CD4-positive, alpha-beta T cell treated with Interferon alpha-2 for 1 hour (primary cell): ENCODE measurements around the gene IL6R.

Experiments
- DNase-seq, 2 donors: peaks; one replicate each; pipeline ENCODE4 v3.0.0-alpha.2; 2020 to 2022

IL6R gene

DNA sequence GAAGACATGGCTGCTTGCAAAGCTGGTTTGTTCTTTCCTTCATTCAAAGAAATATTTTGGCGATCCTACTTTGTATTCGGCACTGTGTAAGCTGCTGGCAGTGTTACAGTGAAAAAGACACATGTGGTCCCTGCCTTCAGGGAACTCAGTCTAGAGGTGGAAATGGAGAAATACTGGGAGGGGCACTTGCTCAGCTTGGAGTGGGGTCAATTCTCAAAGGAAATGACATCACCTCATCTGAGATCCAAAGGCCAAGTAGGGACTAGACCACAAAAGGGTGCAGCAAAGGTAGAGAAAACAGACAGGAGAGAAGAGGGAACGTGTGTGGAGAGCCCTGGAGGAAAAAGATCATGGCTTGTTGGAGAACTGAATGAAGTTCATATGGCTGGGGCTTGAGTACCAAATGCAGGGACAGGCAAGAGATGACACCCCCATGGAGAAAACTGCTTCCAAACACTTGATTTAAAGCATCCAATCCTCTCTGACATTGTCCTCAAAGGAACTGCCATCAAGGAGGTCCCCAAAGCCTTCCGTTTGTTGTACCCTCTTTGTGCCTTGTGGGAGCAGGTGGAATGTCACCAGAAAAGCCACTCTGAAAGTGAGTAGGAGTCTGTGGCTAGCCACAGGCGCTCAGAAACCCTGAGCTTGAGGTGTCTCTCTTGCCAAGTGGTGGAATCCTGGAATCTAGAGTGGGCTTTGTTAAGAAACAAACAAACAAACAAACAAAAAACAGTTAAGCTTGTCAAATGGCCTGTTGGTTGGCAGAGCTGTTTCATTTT is 48.6 kb downstream of the IL6R start:
- no peak for DNase-seq

- no peak for DNase-seq
These were observed 49.4 kb downstream of the IL6R start for GRCh38 chr1:154454386-154455120.

- DNase-seq, result peak in 1 of 2 donors; percentile 27
These were observed 51.5 kb downstream of the IL6R start for GRCh38 chr1:154456631-154457030.

DNA sequence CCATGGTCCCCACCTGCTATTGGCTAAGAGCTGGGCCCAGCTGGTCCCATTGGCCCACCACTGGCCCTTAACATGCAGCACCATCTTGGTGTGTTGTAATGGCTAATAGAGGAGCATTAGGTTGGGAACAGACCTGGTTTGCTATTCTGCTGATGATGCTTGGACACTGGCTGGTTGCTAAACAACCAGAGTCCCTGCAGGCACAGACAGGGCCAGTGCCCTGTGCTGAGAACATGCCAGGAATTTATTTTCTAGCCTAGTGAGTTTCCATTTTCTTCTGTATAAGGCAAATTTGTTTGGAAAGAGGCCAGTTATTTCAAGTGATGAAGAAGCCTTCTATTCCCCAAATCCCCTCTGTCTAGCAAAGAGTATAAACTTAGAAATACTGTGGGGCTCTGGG is 53.9 kb downstream of the IL6R start:
- no peak for DNase-seq

DNA sequence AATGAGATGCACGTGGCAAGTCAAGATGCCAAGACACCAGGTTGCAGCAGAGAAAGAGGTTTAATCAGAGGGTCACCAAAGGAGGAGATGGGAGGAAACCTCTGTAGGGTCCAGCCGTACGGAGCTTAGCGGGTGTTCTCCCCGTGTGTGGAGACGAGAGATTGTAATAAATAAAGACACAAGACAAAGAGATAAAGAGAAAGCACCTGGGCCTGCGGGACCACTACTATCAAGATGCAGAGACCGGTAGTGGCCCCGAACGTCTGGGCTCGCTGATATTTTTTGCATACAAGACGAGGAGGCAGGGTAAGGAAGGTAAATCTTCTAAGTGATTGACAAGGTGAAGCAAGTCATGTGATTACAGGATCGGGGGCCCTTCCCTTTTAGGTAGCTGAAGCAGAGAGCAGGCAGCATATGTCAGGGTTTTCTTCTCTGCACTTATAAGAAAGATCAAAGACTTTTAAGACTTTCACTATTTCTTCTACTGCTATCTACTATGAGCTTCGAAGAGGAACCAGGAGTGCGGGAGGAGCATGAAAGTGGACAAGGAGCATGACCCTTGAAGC is 55.6 kb downstream of the IL6R start:
- DNase-seq, result no peak

DNA sequence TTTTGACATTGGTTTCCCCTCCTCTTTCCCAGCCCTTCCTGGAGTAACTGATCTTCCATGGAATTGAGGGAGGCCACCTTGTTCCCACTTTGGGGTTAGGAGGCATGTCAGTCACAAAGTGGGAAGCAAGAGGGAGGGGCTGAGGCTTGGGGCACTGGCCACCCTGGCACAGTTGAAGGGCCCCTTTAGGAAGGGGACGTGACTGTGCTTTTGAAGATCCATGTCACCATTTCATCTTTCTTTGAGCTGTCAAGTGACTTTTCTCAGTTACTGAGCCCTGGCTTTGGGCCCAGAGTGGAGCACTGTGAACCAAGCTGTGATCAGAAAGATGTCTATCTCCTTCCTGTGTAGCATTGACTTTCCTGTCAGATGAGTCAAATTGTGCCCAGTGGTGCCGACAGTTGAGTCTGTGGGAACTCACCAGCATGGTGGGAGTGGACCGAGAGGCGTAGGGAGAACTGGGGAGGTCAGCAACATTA is 58.4 kb downstream of the IL6R start:
- DNase-seq, result peak; percentile 45 to 80

GRCh38 chr1:154465621-154466195 is 60.6 kb downstream of the IL6R start:
- no peak for DNase-seq

DNA sequence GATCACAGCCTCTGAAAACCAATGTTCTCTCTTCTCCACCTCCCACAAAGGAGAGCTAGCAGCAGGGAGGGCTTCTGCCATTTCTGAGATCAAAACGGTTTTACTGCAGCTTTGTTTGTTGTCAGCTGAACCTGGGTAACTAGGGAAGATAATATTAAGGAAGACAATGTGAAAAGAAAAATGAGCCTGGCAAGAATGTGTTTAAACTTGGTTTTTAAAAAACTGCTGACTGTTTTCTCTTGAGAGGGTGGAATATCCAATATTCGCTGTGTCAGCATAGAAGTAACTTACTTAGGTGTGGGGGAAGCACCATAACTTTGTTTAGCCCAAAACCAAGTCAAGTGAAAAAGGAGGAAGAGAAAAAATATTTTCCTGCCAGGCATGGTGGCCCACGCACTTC is 61.1 kb downstream of the IL6R start:
- DNase-seq, result peak in 1 of 2 donors; percentile 16

DNA sequence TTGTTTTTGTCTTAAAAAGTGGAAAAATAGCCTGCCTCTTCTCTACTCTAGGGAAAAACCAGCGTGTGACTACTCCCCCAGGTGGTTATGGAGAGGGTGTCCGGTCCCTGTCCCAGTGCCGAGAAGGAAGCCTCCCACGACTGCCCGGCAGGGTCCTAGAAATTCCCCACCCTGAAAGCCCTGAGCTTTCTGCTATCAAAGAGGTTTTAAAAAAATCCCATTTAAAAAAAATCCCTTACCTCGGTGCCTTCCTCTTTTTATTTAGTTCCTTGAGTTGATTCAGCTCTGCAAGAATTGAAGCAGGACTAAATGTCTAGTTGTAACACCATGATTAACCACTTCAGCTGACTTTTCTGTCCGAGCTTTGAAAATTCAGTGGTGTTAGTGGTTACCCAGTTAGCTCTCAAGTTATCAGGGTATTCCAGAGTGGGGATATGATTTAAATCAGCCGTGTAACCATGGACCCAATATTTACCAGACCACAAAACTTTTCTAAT is 61.8 kb downstream of the IL6R start:
- DNase-seq, result peak in 1 of 2 donors; percentile 38

DNA sequence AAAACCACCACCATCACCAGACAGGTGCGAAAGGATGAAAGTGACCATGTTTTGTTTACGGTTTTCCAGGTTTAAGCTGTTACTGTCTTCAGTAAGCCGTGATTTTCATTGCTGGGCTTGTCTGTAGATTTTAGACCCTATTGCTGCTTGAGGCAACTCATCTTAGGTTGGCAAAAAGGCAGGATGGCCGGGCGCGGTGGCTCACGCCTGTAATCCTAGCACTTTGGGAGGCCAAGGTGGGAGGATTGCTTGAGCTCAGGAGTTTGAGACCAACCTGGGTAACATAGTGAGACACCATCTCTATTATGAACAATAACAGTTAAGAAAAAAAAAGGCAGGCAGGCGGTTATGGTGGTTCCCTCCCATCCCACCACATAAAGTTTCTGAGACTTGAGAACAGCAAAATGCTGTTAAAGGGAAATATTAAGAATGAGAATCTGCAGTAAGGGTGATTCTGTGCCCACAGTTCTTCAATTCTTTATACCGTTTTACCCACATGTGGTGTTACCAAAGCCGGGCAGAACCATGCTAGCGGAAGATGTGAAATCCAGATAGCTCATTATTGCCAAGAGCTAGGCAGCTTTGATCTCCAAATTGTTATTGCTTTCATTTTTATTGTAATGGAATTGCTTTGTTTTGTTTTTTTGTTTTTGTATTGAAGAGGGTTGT is 62.4 kb downstream of the IL6R start:
- peak in 1 of 2 donors; percentile 46 for DNase-seq

GRCh38 chr1:154468535-154469250 is 63.5 kb downstream of the IL6R start:
- no peak for DNase-seq

- DNase-seq, result no peak
These were observed 64.9 kb downstream of the IL6R start for GRCh38 chr1:154469844-154470560.

- no peak for DNase-seq
These were observed 66.2 kb downstream of the IL6R start for GRCh38 chr1:154471304-154471703.

DNA sequence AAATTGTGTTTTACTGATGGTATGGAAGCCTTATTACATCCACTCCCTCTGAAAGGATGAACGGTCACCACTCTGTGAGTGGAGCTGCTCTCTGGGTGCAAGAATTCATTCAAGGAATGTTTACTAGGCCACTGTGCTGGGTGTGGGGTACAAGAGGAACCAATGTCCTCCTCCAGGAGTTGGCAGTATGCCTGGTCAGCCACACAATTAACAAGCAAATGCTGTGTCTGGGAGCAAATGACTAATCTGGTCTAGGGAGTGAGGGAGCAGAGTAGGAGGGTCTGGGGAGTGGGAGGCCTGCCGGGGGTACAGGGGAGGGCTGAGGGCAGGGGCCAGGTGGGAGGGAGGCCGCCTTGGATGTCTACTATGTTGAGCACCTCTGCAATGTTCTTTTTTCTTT is 69.7 kb downstream of the IL6R start:
- DNase-seq, result no peak

- DNase-seq, result no peak
These were observed 71.6 kb downstream of the IL6R start for GRCh38 chr1:154476791-154477190.

GRCh38 chr1:154478013-154478412 is 72.9 kb downstream of the IL6R start:
- DNase-seq, result no peak

- DNase-seq, result peak; percentile 21 to 44
These were observed 73.5 kb downstream of the IL6R start for GRCh38 chr1:154478639-154479038.

GRCh38 chr1:154479764-154480421 is 74.8 kb downstream of the IL6R start:
- peak; percentile 69 to 84 for DNase-seq

DNA sequence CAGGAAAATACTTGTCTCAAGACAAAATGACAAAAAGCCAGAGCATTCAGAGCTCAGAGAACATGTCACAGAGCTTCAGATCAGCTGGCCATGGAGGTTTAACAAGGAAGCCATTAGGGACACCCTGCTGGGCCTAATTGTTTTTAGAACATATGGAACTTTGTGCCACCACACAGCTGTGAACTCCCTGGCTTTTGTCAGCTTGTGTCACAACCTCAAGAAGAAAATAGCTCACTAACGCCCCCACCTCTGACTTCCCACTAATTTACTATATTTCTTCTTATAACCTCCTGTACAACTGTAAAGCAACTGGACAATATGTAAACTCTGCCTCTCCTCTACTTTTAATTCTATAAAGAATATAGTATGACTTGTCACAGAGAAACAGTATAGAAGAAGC is 75.9 kb downstream of the IL6R start:
- no peak for DNase-seq

DNA sequence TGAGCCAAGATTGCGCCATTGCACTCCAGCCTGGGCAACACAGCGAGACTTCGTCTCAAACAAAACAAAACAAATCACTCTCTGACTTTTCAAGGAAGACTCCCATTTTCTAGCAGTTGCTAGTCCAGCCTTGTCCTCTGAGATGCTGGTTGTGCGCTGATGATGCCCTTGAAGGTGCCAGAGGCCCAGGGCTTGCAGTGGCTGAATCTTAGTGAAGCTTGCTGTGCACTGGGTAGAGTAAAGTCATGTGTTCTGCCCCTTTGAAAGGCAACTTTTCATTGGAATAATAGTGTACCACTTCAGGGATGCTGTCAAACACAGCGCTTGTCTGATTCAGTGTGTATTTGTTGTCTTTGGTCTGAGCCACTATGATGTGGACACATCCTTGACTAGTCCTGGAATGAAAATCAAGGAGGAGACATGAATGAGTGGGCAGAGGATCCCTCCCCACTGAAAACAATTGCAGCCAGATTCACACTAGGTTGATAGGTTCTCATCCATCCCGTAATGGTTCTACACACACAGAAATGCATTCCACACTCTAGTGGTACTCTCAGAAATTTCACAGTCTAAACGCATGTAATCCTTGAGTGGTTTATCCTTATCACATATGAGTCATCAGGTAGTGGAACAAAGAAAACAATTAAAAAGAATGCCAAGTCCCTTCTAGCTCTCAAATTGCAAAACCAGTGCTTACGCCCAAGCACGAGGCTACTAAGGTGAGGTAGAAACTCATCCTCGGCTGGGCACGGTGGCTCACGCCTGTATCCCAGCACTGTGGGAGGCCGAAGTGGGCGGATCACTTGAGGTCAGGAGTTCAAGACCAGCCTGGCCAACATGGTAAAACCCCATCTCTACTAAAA is 79.0 kb downstream of the IL6R start:
- no peak for DNase-seq
